PFSK-1 (cell line): ENCODE data around the gene BFSP1.

Experiments used
- FOXP2 ChIP-seq: optimal IDR thresholded peaks from 2 replicates; pipeline ENCODE3; 2011; ENCODE audit warnings: borderline replicate concordance, control low read depth, inconsistent platforms; ENCODE audit not compliant: insufficient read depth; ENCODE audit errors: extremely low read length, extremely low read depth
- POLR2AphosphoS5 ChIP-seq: IDR thresholded peaks from 2 replicates; pipeline ENCODE4 v1.6.1; 2012; ENCODE audit warnings: low read depth, mild to moderate bottlenecking, control low read depth, low read length, moderate library complexity
- SIN3A ChIP-seq: IDR thresholded peaks from 2 replicates; pipeline ENCODE4 v1.6.1; 2012; ENCODE audit warnings: mild to moderate bottlenecking, low read length, moderate library complexity, borderline replicate concordance; ENCODE audit not compliant: insufficient read depth
- TAF1 ChIP-seq: IDR thresholded peaks from 2 replicates; pipeline ENCODE4 v1.6.1; 2012; ENCODE audit warnings: low read length, control low read depth, borderline replicate concordance; ENCODE audit not compliant: insufficient read depth
- TF ChIP-seq, protein P1 (sequence below), 2 experiments: IDR thresholded peaks; 2 replicates each; pipeline versions ENCODE4 v1.6.1 to v1.8.0; 2011 to 2012; ENCODE audit warnings: low read depth in 2 of 2, low read length in 2 of 2, control low read depth in 1 of 2, inconsistent platforms in 1 of 2, mild to moderate bottlenecking in 1 of 2, moderate library complexity in 1 of 2; ENCODE audit not compliant: insufficient read depth in 1 of 2

Gene BFSP1

DNA sequence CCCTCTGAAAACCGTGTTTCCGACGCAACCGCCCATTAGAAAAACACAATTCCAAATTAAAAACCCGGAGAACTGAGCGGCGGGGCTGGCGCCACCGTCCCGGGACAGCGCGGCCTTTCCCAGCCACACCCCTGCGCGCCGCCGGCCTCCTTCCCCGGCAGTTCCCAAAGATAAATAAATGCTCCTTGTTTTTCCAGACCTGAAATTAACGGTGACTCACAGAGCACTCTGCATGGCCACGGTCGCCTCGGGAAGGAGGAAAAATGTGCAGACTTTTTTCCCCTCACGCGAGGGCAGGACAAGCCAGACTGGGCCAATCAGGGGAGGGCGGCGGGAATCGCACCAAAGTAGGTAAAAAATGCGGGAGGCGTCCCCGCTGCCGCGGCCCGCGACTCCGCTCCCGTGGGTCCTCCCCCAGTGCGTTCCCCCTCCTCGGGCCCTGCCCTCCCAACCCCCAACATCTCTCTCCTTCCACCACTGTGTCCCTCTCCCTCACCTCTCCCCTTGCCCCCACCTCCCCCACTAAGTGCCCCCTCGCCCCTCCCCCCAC lies 37.9 kb upstream of the BFSP1 start:
- TF ChIP-seq TAF1: peak; percentile 15; the same call in 1 of the 2 replicates
- TF ChIP-seq SIN3A: no peak
- 0 out of 2 replicates have a peak, but pooled peaks have one; percentile 31 for TF ChIP-seq POLR2AphosphoS5

DNA sequence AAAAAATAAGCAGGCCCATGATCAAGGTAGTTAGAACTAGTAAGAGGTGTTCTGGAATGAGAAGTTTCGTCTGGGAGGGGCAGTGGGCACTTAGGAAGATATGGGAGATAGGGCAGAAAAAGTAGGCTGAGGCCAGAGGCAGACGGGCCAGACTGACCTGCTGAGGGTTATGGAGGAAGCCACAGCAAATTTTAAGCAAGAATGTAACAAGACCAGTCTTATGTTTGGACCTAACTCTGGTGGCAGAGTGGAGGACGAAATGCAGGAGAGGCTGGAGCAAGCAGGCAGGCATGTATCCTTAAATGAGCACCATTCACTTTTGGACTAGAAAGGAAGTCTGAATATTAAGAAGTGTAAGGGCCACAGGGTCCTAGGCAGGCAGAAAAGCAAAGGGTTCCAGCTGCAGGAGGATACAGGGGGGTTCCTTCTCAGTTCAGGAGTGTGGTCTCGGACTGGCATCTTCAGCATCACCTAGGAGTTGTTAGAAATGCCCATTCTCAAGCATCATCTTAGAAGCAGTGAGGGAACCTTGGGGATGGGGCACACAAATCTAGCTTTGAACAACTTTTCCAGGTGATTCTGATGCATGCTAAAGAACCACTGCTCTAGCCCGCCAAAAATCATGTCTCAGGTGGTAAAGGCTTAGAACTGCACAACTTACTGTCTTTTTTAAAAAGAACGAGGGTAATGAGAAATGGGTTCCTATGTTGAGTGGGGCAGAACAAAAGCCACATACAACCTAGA lies 37.0 kb upstream of the BFSP1 start:
- TF ChIP-seq, protein P1, sequence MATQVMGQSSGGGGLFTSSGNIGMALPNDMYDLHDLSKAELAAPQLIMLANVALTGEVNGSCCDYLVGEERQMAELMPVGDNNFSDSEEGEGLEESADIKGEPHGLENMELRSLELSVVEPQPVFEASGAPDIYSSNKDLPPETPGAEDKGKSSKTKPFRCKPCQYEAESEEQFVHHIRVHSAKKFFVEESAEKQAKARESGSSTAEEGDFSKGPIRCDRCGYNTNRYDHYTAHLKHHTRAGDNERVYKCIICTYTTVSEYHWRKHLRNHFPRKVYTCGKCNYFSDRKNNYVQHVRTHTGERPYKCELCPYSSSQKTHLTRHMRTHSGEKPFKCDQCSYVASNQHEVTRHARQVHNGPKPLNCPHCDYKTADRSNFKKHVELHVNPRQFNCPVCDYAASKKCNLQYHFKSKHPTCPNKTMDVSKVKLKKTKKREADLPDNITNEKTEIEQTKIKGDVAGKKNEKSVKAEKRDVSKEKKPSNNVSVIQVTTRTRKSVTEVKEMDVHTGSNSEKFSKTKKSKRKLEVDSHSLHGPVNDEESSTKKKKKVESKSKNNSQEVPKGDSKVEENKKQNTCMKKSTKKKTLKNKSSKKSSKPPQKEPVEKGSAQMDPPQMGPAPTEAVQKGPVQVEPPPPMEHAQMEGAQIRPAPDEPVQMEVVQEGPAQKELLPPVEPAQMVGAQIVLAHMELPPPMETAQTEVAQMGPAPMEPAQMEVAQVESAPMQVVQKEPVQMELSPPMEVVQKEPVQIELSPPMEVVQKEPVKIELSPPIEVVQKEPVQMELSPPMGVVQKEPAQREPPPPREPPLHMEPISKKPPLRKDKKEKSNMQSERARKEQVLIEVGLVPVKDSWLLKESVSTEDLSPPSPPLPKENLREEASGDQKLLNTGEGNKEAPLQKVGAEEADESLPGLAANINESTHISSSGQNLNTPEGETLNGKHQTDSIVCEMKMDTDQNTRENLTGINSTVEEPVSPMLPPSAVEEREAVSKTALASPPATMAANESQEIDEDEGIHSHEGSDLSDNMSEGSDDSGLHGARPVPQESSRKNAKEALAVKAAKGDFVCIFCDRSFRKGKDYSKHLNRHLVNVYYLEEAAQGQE (IDR thresholded peaks at IDR 0.05; ENCODE audit: insufficient read depth in 1 of 2, low read depth in 2 of 2, low read length in 2 of 2): no peak
- TF ChIP-seq TAF1 (no peak), FOXP2 (no peak), POLR2AphosphoS5 (no peak), SIN3A (no peak)

DNA sequence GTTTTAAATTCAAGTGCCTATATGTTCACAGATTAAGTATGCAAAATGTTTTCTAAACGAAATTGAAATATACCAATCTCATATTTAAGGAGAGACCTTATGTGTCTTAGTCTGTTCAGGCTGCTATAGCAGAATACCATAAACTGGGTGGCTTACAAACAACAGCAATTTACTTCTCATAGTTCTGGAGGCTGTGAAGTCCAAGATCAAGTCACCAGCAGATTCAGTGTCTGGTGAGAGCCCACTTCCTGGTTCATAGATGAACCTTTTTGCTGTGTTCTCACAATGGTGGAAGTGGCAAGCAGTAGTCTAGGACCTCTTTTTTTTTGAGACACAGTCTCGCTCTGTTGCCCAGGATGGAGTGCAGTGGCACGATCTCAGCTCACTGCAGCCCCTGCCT lies 35.2 kb upstream of the BFSP1 start:
- TF ChIP-seq TAF1 (no peak), POLR2AphosphoS5 (no peak), SIN3A (no peak), FOXP2 (no peak)
- TF ChIP-seq, protein P1 (IDR thresholded peaks at IDR 0.05; ENCODE audit: insufficient read depth in 1 of 2, low read depth in 2 of 2, low read length in 2 of 2): no peak

DNA sequence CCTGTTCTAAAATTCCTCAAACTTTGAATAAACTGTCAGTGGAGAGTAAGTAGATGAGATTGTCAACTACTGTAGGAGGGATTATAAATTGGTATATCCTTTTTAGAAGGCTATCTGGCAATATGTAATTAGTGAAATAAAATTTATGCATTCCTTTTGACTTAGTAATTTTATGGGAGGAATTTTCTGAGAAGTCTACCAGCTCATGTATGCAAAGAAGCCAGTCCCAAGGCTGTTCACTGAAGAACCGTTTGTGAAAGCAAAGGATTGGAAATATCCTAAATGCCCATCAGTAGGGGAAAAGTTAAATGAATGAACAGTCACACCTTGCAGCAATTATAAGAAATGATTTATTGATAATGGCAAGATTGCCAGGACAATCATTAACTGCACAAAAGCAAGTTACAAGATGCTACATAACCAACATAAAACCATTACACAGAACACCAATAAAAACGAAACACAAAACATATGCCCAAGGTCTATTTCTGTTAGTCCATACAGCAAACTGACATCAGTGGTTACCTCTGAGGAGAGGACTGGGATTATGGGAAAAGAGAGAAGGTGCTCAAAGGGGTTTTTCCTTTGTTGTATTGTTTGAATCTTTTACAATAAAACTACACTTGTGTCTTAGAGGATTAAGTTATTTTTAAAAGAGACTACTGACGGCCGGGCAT lies 34.1 kb upstream of the BFSP1 start:
- TF ChIP-seq, protein P1 (IDR thresholded peaks at IDR 0.05; ENCODE audit: insufficient read depth in 1 of 2, low read depth in 2 of 2, low read length in 2 of 2): no peak
- TF ChIP-seq SIN3A: no peak
- no peak for TF ChIP-seq TAF1
- TF ChIP-seq POLR2AphosphoS5: no peak
- TF ChIP-seq FOXP2: no peak

DNA sequence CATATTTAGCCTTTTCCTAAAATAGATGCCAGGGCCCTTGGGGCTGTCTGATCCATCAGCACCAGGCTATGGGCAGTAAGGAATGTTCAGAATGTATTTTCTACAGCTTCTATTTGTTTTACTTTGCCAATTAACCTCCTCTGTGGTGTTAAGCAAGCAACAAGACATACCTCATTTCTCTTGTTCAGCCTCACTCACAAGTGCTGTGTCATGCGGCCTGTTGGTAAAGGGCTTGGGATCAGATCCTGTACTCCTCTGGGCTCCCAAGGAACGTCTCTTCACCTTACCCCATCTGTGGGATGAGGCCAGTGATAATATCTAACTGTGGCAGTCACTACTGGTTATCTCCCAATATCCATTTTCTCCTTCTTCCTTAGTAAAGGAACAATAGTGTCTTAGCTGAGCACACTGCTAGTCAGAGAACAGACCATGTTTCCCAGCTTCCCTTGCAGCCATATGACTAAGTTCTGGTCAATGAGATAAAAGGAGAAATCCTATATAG lies 31.7 kb upstream of the BFSP1 start:
- TF ChIP-seq POLR2AphosphoS5 (no peak), TAF1 (no peak), SIN3A (no peak), FOXP2 (no peak)
- TF ChIP-seq, protein P1 (IDR thresholded peaks at IDR 0.05; ENCODE audit: insufficient read depth in 1 of 2, low read depth in 2 of 2, low read length in 2 of 2): no peak
